Measurements from ENCODE around the gene RPS27. TPM values are rescaled to one million over a fixed set of nuclear protein-coding genes. Genes with fewer than 3 reads are reported as not detected.

RPS27 gene
- total and polyA plus RNA-seq, 2 of the 13 experiments (the other 11 are each of a cell fraction or from before 2014, with no cell fraction given), result 3,737 to 9,964 TPM

DNA sequence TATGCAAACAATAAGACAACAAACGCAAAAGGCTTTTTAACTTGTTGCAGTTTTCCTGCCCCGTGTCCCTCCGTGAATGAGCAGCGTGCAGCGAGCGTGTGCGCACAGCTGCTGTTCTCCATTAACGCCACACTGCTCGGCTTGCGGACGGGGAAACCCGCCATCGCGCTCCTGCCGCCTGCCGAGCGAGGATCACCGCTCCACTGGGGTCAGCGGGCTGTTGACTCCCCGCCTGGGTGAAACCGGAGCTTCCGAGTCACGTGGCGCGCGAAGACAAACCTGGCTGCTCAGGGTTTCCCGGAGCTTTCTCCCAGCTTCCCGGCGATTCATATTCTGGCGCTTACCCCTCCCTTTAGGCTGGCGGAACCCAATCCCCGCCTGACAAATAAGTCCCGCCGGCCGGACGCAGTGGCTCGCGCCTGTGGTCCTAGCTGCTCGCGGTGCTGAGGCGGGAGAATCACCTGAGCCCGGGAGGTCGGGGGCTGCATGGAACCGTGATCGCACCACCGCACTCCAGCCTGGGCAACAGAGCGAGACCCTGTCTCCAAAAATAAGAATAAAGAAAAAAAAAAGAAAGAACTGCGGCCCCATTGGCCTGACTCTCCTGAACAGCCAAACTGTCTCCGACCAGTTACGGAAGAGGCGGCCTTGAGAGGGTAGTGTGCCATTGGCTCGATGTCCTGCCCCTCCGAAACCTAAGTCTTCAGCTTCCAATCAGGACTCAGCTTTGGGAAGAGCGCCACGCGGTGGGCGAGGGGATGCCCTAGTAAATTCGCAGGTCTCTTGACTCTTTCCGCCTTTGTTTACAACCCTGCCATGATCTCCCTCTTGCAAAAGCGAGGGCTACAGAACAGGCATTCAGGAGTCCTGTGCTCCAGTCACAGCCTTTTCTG, 23.2 kb upstream of the RPS27 start, which contains the start of gene CREB3L4 (continued):
- TF ChIP-seq U2AF1 (optimal IDR thresholded peaks at IDR 0.05; ENCODE audit: low read depth, low read length), result no peak
- TF ChIP-seq ZNF782 (CRISPR knock-in tag; IDR thresholded peaks at IDR 0.05; ENCODE audit: borderline replicate concordance), result no peak
- no peak for TF ChIP-seq RELA (CRISPR knock-in tag; IDR thresholded peaks at IDR 0.05)
- TF ChIP-seq, protein P1, sequence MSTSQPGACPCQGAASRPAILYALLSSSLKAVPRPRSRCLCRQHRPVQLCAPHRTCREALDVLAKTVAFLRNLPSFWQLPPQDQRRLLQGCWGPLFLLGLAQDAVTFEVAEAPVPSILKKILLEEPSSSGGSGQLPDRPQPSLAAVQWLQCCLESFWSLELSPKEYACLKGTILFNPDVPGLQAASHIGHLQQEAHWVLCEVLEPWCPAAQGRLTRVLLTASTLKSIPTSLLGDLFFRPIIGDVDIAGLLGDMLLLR (CRISPR knock-in tag; IDR thresholded peaks at IDR 0.05), result no peak
- TF ChIP-seq NBN (conservative IDR thresholded peaks at IDR 0.05), result no peak
- TF ChIP-seq ZNF556 (CRISPR knock-in tag; IDR thresholded peaks at IDR 0.05; ENCODE audit: borderline replicate concordance), result peak; percentile 53; the same call in 1 of the 2 replicates
- 0 out of 2 replicates have a peak, but pooled peaks have one; percentile 53 for TF ChIP-seq SMAD9 (CRISPR knock-in tag; IDR thresholded peaks at IDR 0.05)
- TF ChIP-seq HDAC6 (IDR thresholded peaks at IDR 0.05; ENCODE audit: low read depth, low read length), result no peak
- TF ChIP-seq HOXA3 (CRISPR knock-in tag; IDR thresholded peaks at IDR 0.05), result peak; percentile 64; the same call in 1 of the 2 replicates
- TF ChIP-seq ZNF784 (CRISPR knock-in tag; IDR thresholded peaks at IDR 0.05; ENCODE audit: borderline replicate concordance), result peak; percentile 41; the same call in 1 of the 2 replicates
- TF ChIP-seq ZNF574 (CRISPR knock-in tag; IDR thresholded peaks at IDR 0.05), result peak; percentile 83
- TF ChIP-seq, protein P2, sequence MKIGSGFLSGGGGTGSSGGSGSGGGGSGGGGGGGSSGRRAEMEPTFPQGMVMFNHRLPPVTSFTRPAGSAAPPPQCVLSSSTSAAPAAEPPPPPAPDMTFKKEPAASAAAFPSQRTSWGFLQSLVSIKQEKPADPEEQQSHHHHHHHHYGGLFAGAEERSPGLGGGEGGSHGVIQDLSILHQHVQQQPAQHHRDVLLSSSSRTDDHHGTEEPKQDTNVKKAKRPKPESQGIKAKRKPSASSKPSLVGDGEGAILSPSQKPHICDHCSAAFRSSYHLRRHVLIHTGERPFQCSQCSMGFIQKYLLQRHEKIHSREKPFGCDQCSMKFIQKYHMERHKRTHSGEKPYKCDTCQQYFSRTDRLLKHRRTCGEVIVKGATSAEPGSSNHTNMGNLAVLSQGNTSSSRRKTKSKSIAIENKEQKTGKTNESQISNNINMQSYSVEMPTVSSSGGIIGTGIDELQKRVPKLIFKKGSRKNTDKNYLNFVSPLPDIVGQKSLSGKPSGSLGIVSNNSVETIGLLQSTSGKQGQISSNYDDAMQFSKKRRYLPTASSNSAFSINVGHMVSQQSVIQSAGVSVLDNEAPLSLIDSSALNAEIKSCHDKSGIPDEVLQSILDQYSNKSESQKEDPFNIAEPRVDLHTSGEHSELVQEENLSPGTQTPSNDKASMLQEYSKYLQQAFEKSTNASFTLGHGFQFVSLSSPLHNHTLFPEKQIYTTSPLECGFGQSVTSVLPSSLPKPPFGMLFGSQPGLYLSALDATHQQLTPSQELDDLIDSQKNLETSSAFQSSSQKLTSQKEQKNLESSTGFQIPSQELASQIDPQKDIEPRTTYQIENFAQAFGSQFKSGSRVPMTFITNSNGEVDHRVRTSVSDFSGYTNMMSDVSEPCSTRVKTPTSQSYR (CRISPR knock-in tag; IDR thresholded peaks at IDR 0.05; ENCODE audit: borderline replicate concordance), result peak; percentile 26; the same call in 1 of the 2 replicates
- TF ChIP-seq IKZF4 (CRISPR knock-in tag; IDR thresholded peaks at IDR 0.05; ENCODE audit: borderline replicate concordance, low read depth, not compliant biosample characterization), result no peak
- 0 out of 2 replicates have a peak, but pooled peaks have one; percentile 54 for TF ChIP-seq ZNF446 (CRISPR knock-in tag; IDR thresholded peaks at IDR 0.05)
- no peak for TF ChIP-seq ZNF570 (CRISPR knock-in tag; IDR thresholded peaks at IDR 0.05; ENCODE audit: borderline replicate concordance)
- TF ChIP-seq ZBTB49 (CRISPR knock-in tag; IDR thresholded peaks at IDR 0.05; ENCODE audit: borderline replicate concordance), result no peak
- TF ChIP-seq EHMT2 (IDR thresholded peaks at IDR 0.05; ENCODE audit: borderline replicate concordance, low read depth, low read length), result no peak; the same call in 1 of the 2 replicates
